HG03342 (cell line): ENCODE data around the gene ARID3A.

Experiments used
- ATAC-seq: cut with Tn5 transposase; IDR thresholded peaks from one replicate; pipeline ENCODE4 v1.9.1; 2021; ENCODE audit warnings: mild to moderate bottlenecking, moderate library complexity; ENCODE audit not compliant: unreplicated experiment

The ARID3A gene

GRCh38 chr19:998064-998463, 72.2 kb downstream of the ARID3A start:
- no peak for ATAC-seq

DNA sequence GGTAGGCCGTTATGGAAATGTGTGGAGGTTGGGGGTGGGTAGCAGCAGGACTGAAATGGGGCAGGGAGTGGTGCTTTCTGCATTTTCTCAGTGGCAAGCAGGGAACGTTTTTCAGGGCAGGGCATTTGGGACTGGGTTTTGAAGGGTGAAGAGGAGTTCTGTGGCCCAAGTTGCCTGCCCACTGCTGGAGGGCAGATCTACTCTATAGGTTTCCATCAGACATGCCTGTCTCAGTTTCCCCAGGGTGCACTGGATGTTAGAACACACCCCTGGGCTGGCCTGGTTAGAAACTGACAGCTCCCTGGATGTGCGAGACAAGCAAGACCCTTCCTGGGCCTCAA, 73.5 kb downstream of the ARID3A start:
- no peak for ATAC-seq

DNA sequence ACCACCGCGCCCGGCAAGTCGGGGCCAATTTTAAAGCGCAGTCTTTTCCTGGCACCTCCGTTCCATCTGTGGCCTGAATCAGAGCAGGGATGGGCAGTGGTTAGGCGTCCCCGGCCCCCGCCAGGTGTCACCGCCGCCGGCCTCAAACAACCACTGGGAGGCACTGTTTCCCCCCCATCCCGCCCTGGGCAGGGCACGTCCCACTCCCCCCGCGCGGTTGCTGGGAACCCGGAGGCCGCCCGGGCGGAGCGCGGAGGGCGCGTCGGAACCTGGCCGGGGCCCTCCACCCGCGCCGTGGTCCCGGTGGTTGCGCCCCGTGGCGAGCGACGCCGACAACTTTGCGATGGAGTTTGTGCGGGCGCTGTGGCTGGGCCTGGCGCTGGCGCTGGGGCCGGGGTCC, 74.3 kb downstream of the ARID3A start, which contains the start of gene GRIN3B:
TSS of gene GRIN3B (plus strand) at position 325 of the 400 bp plus-strand sequence. CDS start at position 344, 19 bp downstream.
- no peak for ATAC-seq

DNA sequence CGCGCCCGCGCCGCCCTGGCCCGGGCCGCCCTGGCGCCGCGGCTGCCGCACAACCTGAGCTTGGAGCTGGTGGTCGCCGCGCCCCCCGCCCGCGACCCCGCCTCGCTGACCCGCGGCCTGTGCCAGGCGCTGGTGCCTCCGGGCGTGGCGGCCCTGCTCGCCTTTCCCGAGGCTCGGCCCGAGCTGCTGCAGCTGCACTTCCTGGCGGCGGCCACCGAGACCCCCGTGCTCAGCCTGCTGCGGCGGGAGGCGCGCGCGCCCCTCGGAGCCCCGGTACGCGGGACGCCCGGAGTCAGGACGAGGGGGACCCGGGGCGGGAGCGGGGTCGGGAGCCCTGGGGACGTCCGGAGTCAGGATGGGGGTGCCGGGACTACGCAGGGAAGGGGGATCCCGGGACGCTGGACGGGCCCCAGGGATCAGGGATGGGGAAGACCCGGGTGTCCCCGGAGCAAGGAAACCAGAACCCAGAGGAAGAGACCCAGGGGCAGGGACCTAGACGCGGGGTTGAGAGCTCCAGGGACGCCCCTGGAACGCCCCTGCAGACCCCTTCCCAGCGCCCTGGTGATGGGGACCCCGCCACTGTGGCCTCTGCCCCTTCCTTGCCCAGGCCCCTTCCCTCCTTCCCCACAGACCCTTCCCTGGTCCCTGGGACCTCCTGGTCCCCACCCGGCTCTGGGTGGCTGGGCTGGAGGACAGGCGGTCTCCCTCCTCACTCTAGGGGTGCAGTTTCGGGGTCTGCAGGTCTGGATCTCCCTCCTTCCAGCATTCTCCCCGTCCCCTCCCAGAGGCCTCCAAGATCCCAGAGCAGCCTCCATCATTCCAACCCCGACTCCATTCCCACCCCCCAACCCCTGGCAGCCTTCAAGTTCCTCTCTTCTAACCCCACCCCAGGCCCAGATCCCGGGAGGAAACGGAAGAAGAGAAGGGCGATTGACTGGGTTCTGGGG, 75.0 kb downstream of the ARID3A start:
- ATAC-seq, result no peak

DNA sequence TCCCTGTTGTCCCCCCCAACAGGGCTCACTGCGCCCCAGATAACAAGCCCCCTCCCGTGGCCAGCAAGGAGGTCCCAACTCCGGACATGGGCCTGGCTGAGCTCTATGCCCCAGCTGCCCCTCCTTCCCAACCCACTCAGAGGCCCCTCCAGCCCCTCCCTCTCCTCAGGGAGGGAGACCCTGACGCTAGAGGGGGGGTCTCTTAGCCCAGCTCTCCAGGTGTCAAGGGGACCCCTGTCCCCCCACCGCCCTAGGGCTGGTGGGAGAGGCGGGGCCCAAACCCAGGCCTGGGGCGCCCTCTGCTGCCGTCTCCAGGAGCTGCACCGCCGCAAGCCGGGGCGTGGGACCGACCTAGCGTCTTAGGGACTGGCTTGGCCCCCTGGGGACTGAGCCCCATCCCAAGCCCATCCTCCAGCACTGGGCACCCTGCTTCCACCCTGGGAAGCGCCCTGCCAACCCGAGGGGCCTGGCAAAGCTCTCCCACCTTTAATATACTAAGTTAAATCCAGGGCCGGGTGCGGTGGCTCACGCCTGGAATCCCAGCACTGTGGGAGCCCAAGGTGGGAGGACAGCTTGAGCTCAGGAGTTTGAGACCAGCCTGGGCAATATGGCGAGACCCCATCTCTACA, 75.8 kb downstream of the ARID3A start:
- ATAC-seq, result no peak

DNA sequence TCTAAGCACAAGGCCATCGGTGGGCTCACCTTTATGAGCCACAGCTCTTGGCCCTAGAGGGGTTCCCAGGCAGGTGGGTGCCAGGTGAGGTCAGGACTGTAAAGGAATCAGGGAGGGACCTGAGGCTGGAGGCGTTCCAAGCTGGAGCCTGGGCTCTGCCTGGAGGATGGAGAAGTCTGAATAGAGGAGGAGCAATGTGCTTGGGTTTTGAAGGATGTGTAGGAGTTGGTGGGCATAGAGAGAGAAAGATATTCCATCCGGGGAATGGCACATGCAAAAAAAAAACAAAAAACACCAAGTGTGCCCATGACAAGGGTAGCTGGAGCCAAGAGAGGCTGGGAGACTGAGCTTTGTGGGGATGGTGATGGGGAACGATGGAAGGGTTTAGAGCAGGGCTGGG, 76.8 kb downstream of the ARID3A start:
- no peak for ATAC-seq

DNA sequence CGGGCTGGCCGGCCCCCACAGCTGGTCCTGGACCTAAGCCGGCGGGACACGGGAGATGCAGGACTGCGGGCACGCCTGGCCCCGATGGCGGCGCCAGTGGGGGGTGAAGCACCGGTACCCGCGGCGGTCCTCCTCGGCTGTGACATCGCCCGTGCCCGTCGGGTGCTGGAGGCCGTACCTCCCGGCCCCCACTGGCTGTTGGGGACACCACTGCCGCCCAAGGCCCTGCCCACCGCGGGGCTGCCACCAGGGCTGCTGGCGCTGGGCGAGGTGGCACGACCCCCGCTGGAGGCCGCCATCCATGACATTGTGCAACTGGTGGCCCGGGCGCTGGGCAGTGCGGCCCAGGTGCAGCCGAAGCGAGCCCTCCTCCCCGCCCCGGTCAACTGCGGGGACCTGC, 77.4 kb downstream of the ARID3A start:
- ATAC-seq, result no peak

- no peak for ATAC-seq
These were observed 78.5 kb downstream of the ARID3A start for GRCh38 chr19:1004204-1004802.

- ATAC-seq, result no peak
These were observed 79.2 kb downstream of the ARID3A start for GRCh38 chr19:1004803-1005664.

DNA sequence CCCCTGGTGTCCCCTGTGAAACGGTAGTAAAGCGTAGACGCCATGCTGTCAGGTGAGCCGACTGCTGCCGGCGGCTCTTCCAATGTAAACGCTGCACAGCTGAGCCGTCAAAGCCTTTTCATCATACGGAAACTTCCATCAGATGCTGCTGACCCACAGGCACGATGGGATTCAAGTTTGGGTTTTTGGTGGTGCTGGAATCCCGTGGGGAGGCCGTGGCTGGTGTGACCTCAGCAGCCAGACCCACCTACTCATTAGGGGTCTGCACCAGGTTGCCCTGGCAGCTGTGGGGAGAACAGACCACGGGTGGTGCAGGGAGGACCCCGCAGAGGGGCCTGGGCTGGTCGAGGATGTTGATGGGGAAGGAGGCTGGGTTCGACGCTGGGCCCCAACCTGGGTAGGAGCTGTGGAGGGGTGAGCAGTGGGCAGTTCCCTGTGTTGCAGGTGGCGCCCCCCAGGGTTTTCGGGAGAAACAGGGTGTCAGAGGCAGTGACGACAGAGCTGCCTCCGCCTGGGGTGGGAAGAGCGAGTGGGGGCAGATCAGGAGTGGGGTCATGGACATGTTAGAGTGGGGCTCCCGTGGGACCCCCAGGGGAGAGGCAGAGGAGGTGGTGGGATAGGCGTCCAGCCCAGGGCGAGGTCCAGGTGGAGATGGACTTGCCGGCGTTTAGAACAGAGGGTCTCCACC, 81.0 kb downstream of the ARID3A start:
- ATAC-seq, result no peak

DNA sequence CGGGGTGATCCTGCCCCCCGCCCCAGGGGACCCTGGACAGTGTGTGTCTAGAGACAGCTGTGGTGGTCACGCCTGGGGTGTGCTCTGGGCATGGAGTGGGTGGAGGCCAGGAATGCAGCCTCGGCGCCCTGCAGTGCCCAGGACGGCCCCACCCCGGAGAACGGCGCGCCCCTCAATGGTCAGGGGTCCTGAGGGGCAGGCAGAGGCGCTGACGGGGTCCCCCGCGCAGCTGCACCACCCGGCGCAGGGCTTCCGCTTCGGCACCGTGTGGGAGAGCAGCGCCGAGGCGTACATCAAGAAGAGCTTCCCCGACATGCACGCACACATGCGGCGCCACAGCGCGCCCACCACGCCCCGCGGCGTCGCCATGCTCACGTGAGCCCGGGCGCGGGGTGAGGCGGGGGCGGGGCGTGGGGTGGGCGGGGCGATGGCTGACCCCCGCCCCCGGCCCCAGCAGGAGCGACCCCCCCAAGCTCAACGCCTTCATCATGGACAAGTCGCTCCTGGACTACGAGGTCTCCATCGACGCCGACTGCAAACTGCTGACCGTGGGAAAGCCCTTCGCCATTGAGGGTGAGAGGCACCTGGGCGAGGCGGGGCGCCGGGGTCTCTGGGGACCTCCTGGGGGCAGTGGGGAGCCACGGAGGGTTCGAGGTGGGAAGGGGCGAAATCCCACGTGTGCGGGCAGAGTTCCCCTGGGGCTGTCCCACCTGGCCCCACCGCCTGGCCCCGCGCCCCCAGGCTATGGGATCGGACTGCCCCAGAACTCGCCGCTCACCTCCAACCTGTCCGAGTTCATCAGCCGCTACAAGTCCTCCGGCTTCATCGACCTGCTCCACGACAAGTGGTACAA, 81.8 kb downstream of the ARID3A start:
- ATAC-seq, result no peak

- ATAC-seq, result no peak
These were observed 82.6 kb downstream of the ARID3A start for GRCh38 chr19:1008268-1009040.

- no peak for ATAC-seq
These were observed 83.5 kb downstream of the ARID3A start for GRCh38 chr19:1009041-1009980.

- no peak for ATAC-seq
These were observed 84.2 kb downstream of the ARID3A start for GRCh38 chr19:1009981-1010538.

DNA sequence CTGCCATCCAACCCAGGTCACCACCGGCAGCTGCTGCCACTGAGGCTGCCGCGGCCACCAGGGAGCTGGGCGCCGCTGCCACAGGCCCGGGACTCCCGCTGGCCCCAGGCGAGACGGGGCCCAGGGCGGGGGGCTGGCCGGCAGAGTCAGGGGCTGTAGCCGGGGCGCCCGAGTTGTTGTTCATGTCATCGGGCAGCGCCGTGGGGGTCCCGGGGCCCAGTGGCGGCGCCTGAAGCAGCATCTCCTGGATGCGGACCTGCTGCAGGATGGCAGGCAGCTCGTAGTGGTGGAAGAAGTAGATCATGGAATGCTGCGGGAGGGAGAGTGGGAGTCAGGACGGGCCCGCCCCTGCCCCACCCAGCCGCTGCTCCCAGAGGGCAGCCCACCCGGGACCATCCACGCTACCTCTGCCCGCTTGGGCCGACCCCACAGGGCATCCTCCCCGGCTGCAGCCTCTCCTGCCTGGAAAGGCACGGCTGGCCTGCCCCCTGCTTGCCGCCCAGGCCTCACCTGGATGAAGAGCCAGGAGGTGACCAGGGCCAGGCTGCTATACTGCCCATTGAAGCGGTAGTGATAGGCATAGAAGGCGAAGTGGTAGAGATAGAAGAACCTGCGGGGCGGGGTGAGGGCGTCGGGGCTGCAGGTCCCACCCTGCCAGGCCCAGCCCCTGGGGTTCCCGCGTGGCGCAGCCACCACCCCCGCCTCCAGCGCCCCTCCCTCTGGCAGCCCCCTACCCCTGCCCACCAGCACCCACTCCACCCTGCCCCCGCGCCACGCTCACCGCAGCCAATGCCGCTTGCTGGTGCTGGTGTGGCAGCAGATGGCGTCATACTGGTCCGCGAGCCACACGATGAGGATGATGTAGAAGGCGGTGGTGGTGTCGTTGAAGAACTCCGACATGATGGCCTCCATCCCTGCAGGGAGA, 85.0 kb downstream of the ARID3A start:
- no peak for ATAC-seq

- ATAC-seq, result no peak
These were observed 86.0 kb downstream of the ARID3A start for GRCh38 chr19:1011831-1012333.
